Activated CD4-positive, alpha-beta T cell treated with anti-CD3 and anti-CD28 coated beads, Interleukin-2, Interleukin-6, amounts not matched to agents 100 ng/mL and 50 ng/mL, durations not matched to agents 16 hours and 8 hours (primary cell): ENCODE data around the gene BHLHE40.
"Not testable (repeated sequence)": the region's sequence is repeated elsewhere in the genome, so short reads cannot be mapped to it uniquely, and the experiment has no call there.

Experiments
- DNase-seq: peaks from one replicate; pipeline ENCODE4 v3.0.0-alpha.2; 2020

Gene BHLHE40

DNA sequence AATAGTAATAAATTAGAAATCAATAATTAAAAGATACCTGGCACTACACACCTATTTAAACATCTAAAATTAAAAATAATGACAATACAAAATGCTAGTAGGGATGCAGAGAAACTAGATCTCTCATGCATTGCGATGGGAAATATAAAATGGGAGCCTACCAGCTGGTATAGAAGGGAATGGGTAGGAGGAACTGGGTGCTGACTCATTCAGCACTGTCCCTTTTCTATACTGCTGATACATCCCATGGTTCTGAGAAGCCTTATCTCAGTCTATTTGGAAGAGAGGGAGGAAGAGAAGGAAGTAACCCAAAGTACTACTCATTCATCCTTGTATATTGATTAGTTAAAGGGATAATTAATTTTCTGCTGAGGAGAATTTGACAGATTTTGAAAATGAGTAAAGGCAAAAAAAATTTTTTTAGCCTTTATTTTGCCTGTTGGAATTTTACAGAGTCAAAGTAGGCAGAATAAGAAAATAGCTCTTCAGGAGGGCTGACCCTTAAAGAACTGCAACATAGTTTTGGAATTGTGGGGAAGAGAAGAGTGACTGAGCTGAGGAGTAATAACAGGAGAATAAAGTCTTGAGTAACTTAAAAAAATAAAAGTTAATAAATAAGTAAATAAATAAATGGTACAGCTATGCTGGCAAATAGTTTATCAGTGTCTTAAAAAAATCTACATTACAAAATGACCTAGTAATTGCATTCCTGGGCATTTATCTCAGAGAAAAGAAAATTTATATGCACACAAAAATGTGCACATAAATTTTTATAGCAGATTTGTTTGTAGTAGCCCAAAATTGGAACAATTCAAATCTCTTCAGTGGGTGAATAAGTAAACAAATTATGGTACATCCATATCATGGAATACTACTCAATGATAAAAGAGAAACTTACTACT, 15.3 kb upstream of the BHLHE40 start:
- no peak for DNase-seq

DNA sequence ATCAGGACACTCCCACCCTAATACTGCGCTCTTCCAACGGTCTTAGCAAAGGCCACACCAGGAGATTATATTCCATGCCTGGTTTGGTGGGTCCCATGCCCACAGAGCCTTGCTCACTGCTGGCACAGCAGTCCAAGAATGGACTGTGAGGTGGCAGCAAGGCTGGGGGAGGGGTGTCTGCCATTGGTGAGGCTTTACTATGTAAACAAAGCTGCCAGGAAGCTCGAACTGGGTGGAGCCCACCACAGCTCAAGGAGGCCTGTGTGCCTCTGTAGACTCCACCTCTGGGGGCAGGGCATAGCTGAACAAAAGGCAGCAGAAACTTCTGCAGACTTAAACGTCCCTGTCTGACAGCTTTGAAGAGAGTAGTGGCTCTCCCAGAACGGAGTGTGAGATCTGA, 13.2 kb upstream of the BHLHE40 start:
- not testable (repeated sequence) for DNase-seq

DNA sequence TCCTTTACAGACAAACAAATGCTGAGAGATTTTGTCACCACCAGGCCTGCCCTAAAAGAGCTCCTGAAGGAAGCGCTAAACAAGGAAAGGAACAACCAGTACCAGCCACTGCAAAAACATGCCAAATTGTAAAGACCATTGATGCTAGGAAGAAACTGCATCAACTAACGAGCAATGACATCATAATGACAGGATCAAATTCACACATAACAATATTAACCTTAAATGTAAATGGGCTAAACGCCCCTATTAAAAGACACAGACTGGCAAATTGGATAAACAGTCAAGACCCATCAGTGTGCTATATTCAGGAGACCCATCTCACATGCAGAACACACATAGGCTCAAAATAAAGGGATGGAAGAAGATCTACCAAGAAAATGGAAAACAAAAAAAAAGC, 11.6 kb upstream of the BHLHE40 start:
- not testable (repeated sequence) for DNase-seq

DNA sequence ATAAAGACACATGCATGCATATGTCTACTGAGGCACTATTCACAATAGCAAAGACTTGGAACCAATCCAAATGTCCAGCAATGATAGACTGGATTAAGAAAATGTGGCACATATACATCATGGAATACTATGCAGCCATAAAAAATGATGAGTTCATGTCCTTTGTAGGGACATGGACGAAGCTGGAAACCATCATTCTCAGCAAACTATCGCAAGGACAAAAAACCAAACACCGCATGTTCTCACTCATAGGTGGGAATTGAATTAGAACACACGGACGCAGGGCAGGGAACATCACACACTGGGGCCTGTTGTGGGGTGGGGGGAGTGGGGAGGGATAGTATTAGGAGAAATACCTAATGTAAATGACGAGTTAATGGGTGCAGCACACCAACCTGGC, 7.8 kb upstream of the BHLHE40 start:
- DNase-seq = not testable (repeated sequence)

DNA sequence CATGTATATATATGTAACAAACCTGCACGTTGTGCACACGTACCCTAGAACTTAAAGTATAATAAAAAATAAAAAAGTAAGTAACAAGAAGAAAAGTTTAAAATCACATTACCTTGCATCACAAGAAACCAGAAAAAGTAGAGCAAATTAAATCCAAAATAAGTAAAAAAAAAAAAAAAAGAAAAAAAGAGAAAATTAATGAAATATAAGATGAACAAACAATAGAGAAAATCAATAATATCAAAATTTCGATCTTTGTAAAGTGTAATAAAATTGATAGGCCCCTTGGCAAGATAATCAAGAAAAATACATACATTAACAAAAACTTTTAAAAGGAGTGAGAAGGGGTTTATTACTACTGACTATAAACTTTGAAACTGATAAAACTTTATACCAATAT, 7.4 kb upstream of the BHLHE40 start:
- no peak for DNase-seq

DNA sequence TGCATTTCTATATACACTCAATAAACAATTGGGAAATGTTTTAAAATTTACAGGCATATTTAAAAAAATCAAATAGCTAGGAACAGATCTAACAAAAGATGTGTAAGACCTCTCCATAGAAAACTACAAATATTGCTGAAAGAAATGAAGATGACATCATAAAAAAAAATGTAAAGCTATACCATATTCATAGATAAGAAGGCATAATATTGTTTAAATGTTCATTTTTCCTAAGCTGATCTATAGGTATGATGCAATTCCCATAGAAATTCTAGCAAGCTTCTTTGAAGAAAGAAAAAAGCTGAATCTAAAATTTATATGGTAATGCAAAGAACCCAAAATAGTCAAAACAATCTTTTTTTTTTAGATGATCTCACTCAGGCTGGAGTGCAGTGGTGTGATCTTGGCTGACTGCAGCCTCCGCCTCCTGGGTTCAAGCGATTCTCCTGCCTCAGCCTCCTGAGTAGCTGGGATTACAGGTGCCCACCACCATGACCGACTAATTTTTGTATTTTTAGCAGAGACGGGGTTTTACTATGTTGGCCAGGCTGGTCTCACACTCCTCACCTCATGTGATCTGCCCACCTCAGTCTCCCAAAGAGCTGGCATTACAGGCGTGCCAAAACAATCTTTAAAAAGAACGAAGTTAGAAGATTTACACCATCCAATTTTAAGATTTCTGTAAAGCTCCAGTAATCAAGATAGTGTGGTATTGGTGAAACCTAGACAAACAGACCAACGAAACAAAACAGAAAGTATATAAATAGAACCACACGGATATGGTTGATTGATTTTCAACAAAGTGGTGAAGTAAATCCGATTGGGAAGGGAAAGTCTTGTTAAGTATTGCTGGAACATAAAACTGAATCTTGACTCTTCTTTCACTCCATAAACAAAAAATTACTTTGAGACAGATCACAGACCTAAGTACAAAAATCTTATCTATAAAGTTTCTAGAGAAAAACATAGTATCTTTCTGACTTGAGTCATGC, 6.3 kb upstream of the BHLHE40 start:
- no peak for DNase-seq

DNA sequence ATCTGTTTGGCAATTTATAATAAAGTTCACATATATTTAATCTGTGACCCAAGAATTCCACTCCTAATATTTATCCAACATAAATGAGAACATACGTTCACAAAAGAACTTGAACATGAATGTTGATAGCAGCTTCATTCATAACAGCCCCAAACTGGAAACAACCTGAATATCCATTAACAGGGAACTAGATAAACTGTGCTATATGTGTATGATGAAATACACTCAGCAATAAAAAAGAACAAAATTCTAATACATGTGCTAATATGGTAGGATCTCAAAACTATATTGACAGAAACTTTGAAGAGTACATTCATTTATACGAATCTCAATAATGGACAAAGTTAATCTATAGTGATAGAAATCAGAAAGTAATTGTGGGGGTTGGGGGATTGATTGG, 5.1 kb upstream of the BHLHE40 start:
- no peak for DNase-seq

DNA sequence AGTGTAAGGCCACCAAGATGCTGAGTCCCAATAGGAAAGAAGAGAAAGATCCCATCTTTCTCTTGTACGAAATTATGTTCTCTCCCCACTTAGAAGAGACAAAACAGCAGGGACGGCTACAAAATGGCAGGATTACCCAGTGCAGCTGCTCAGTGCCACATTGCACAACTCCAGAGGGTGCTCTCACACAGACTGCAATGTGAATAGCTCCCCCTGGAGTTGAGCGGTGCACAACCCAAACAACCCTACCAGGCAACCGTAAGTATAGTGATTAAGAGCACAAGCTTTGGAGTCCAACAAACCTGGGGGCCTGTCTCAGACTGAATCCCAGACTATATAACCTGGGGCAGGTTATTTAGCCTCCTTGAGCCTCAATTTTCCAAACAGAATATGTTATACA, 3.1 kb upstream of the BHLHE40 start:
- peak; percentile 82 for DNase-seq

DNA sequence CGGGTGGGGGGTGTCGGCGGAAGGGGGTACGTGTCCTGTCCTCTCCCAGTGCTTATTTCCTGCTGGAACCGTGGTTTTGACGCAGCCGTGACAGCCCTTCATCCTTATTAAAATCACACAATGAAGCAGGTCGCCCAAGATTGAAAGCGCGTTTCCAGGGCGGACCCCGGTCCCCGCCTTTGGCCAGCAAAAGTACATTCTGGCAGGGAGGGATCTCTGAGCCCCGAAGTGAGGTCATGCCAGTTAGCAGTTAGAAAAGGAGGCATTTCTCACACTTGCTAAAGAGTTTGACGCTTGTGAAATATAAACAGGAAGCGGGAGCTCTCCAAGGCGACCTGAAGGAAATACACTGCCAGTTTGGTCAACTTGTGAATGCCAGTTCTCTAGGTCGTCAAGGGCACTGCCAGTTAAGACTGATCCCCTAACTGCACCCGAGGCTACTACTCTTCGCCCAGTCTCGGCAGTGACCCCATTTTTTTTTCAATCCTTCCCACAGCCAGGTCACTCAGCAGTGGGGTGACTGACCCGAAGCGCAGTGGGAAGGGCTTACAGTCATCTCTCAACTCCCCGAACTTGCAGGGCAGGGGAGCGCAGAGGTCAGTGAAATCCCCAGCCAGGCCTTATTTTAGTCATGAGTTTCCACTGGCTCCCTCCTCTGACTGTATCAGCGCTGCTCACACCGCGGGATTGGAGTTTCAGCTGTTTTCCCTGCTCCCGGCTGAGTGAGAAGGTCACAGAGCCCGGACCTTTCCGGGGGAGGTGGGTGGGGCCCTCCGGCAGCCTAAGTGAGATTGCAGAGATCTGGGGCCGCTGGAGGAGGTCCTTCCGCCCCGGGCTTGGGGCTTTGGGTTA, 2.0 kb upstream of the BHLHE40 start:
- peak; percentile 89 for DNase-seq

DNA sequence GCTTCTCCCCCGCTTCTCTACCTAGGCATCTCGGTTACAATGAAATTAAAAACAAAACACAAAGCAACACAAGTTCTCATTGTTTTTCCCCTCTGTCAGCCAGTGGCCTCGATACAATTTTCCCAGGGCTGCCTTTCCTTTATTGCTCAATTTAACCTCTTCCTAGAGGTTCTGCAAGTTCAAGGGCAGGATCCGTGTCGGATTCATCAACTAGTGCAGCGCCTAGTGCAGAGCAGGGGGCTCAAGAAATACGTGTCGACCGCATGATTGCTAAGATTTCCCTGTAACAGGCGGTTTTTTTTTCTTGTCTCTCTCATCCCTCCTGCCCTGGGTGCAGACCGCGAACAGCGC, 1.4 kb upstream of the BHLHE40 start:
- DNase-seq = no peak

DNA sequence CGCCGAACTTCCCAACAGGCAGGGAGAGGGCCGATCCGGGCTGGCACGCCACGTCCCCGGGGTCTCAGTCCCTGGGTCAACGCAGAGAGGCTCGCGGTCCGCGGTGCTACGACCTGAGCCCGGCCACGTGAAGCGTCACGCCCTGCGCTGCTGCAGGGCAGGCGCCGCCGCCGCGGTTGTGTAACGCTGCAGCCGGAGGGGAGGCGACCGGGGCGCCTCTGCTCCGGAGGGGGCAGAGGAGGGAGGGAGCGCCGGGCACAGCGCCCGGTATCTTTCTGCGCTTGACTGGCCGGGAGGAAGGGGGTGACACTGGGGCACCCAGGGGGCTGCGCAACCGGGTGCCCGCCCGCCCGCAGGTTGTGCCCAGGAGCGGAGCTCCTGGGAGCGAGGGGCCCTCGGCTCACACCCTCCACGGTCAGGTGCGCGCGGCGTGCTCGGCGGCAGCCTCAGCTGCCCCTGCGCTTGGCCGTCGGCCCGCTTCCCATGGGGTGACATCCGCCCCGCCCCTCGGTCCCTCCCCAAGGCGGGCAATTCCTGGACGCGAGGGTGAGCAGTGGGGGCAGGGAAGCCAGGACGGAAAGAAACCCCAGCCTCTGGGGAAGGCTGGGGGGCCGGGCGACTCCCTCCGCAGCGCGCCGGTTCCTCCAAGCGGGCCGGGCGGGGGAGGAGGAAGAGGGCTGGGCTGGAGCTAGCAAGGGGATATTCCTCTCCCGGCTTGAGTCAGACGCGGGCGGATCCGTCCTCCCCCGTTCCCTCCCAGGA, 852 bp upstream of the BHLHE40 start:
- peak; percentile 93 for DNase-seq

DNA sequence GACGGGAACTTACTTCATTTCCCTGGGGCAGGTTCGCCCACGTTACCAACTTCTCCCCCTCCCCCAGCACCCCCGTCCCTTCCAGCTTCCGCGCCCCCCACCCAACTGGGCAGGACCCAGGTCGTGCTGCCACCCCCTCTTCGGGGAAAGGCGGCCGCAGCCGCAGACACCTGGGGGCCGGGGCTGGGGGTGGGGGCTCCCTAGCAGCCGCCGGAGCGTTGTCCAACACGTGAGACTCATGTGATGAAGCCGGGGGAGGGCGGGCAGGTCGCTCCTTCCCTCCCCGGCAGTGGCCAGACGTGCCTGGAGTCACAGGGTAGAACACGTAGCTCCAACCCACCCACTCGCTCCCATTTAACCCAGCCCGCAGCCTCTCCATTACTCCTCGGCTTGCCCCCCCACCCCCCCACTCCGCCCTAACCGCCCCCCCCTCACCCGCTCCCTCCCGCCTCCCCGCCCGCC, 240 bp upstream of the BHLHE40 start:
- peak; percentile 95 for DNase-seq

DNA sequence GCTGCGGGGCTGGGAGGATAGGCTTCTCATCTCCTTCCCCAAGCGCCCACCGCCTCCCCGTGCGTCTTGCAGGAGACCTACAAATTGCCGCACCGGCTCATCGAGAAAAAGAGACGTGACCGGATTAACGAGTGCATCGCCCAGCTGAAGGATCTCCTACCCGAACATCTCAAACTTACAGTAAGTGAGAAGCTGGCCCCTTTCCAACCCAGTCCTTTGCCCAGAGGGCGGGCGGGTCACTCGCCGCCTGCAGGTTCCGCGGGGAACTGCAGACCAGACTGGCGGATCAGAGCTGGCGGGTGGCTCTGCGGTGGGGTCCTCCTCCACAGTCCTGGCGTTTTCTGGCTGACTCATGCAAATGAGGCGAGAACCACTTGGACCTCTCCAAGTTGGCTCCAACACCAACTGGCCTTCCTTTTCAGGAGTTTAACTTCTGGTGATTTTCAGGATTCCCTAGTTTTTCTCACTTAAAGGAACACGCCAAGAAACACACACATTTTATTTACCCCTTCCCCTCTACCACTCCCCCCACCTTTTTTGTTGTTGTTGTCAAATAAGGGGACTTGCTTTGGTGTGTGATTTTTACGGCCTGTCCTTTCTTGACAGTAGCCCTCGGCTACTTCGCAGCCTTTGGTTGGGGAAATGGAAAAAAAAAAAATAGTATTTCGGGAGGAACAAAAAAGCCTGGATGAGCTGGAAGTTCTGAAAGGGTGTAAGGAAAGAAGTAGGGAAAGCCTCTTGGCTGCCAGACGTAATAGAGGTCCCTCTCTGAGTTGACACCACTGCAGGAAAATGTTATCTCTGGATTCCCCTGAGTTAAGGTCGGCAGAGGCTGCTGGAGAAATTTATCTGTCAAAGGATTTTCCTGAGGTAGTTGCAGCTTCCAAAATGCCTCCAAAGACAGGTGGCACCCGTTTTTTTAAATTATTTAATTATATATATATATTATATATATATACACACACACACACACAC, 1.3 kb downstream of the BHLHE40 start:
- DNase-seq = peak; percentile 96

DNA sequence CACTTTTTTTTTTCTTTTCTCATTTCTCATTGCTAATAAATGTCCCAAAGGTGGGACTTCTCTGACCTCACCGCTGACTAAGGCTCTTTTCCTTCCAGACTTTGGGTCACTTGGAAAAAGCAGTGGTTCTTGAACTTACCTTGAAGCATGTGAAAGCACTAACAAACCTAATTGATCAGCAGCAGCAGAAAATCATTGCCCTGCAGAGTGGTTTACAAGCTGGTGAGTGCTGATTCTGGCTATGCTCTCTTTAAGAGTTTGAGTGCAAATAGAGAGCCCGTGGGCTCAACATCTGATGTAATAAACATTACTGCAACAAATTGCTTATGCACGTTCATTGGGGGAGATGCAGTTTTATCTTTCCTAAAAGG, 2.0 kb downstream of the BHLHE40 start:
- DNase-seq = no peak

DNA sequence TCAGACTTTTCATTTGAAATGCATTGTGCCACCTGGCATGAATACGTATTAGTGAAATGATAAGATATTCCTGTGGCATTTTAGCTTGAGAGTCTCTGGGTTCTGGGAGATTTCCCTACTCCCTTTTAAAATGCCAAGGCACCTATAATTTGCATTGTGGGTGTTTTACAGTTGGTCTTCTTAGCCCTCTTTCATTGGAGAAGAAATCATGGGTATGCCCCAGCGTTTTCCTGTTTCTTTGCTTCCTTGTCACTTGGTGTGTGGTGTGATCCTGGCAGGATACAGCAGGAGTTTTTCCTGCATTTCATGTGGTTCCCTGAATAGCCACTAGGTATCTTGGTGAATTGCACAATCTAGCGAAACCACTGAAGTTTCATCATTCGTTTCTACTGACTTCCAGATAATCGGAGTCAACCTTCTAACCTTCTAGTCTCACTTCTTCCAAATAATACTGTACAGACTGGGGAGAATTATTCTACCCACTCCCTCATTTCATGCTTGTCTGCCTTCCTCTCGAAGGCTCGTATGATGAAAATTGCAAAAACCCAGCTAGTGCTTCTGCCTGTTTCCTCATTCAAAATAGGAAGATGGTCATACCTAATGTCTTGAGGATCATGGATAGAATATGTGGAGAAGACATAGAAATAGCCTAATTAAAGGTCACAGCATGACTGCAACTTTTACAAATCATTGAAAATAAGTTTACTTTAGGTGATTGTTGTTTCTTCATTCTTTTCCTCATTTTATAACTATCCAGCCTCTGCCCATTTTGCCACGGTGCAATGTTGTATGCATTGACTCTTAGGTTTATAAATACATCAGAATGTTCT, 2.6 kb downstream of the BHLHE40 start:
- peak; percentile 45 for DNase-seq

DNA sequence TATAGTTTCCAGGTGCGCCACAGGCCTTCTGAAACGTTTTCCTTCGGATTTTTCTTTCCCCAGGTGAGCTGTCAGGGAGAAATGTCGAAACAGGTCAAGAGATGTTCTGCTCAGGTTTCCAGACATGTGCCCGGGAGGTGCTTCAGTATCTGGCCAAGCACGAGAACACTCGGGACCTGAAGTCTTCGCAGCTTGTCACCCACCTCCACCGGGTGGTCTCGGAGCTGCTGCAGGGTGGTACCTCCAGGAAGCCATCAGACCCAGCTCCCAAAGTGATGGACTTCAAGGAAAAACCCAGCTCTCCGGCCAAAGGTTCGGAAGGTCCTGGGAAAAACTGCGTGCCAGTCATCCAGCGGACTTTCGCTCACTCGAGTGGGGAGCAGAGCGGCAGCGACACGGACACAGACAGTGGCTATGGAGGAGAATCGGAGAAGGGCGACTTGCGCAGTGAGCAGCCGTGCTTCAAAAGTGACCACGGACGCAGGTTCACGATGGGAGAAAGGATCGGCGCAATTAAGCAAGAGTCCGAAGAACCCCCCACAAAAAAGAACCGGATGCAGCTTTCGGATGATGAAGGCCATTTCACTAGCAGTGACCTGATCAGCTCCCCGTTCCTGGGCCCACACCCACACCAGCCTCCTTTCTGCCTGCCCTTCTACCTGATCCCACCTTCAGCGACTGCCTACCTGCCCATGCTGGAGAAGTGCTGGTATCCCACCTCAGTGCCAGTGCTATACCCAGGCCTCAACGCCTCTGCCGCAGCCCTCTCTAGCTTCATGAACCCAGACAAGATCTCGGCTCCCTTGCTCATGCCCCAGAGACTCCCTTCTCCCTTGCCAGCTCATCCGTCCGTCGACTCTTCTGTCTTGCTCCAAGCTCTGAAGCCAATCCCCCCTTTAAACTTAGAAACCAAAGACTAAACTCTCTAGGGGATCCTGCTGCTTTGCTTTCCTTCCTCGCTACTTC, 3.8 kb downstream of the BHLHE40 start:
- no peak for DNase-seq

DNA sequence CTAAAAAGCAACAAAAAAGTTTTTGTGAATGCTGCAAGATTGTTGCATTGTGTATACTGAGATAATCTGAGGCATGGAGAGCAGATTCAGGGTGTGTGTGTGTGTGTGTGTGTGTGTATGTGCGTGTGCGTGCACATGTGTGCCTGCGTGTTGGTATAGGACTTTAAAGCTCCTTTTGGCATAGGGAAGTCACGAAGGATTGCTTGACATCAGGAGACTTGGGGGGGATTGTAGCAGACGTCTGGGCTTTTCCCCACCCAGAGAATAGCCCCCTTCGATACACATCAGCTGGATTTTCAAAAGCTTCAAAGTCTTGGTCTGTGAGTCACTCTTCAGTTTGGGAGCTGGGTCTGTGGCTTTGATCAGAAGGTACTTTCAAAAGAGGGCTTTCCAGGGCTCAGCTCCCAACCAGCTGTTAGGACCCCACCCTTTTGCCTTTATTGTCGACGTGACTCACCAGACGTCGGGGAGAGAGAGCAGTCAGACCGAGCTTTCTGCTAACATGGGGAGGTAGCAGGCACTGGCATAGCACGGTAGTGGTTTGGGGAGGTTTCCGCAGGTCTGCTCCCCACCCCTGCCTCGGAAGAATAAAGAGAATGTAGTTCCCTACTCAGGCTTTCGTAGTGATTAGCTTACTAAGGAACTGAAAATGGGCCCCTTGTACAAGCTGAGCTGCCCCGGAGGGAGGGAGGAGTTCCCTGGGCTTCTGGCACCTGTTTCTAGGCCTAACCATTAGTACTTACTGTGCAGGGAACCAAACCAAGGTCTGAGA, 4.7 kb downstream of the BHLHE40 start:
- DNase-seq = peak; percentile 88

DNA sequence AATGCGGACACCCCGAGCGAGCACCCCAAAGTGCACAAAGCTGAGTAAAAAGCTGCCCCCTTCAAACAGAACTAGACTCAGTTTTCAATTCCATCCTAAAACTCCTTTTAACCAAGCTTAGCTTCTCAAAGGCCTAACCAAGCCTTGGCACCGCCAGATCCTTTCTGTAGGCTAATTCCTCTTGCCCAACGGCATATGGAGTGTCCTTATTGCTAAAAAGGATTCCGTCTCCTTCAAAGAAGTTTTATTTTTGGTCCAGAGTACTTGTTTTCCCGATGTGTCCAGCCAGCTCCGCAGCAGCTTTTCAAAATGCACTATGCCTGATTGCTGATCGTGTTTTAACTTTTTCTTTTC, 5.3 kb downstream of the BHLHE40 start:
- DNase-seq = no peak
